ENCODE results near the gene KCNQ1. TPM values are rescaled to one million over a fixed set of nuclear protein-coding genes. Genes with fewer than 3 reads are reported as not detected.

The KCNQ1 gene
- total RNA-seq, 6 donors from 2014 or later, result 18.0 to 45.4 (median 32.7) TPM

DNA sequence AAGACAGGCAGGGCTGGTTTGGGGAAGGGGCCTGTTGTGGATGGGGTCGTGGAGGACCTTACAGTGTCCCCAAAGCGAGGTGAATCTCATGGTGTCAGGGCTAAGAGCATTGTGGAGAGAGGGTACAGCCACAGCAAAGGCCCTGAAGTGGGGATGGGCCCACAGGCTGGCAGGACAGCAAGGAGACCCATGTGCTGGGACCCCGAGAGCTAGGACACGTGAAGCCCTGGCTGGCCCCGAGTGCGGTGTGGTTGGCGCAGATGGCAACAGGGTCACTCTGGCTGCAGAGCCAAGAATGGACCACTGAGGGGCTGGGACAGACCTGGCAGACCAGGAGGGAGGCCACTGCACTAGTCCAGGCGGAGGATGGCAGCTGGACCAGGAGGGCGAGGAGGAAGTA lies 285.0 kb downstream of the KCNQ1 start:
- Histone ChIP-seq H3K27ac (no peak overlapping the region), H3K27me3 (no peaks in the 10 kb centered on the region), H3K4me1 (peaks cover 0 to 3% (median 0%) of the 10 kb centered on the region in 4 donors), H3K4me3 (no peak overlapping the region), H3K36me3 (no peaks in the 10 kb centered on the region), H3K9me3 (no peaks in the 10 kb centered on the region)
- no peak for ATAC-seq (ENCODE audit: low FRiP score in 2 of 2)
- TF ChIP-seq EP300 (IDR thresholded peaks at IDR 0.05) (no peak), POLR2A (IDR thresholded peaks at IDR 0.05) (no peak)
- TF ChIP-seq, protein P1, sequence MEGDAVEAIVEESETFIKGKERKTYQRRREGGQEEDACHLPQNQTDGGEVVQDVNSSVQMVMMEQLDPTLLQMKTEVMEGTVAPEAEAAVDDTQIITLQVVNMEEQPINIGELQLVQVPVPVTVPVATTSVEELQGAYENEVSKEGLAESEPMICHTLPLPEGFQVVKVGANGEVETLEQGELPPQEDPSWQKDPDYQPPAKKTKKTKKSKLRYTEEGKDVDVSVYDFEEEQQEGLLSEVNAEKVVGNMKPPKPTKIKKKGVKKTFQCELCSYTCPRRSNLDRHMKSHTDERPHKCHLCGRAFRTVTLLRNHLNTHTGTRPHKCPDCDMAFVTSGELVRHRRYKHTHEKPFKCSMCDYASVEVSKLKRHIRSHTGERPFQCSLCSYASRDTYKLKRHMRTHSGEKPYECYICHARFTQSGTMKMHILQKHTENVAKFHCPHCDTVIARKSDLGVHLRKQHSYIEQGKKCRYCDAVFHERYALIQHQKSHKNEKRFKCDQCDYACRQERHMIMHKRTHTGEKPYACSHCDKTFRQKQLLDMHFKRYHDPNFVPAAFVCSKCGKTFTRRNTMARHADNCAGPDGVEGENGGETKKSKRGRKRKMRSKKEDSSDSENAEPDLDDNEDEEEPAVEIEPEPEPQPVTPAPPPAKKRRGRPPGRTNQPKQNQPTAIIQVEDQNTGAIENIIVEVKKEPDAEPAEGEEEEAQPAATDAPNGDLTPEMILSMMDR (IDR thresholded peaks at IDR 0.05), result no peak
- DNase-seq, result peak in 1 of 2 donors; percentile 54
- WGBS, 2 donors, result 92 to 93% methylated on average over 9 of the region's 9 CpGs

DNA sequence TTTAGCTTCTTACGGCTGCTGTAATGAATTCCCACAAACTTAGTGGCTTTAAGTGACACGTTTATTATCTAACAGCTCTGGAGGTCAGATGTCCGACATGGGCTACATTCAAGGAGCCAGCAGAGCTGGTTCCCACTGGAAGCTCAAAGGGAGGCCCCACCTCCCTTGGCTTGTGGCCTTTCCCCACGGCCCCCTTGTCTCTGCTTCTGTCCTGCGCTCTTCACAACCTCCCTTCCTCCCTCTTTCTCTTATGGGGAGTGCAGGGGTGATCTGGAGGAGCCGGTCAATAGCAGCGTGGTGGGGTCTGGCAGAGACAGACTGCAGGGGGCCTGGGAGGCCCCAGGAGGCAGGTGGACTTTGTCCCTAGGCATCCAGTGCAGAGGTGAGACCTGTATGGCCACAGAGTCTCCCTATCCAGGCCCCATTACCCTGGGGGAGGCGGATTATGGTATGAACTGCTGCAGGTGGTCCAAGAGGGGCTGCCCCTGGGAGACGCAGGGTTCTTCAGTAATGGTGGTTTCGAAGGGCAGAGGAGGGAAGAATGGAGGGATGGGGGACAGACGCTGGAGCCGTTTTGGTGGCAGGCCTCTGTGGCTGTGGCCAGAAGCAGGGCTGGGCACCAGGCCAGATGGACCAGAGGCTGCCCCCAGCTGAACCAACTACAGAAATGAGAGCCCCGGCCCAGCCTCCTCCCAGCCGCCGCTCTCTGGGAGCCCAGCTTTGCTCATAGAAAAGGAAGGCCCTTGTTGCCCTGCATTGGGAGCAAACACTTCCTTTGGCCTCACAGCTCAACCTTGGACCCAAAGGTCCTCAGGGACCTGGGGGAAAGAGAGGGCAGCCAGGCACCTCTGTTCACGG lies 285.7 kb downstream of the KCNQ1 start:
- TF ChIP-seq, protein P1 (IDR thresholded peaks at IDR 0.05), result no peak
- no peak for TF ChIP-seq POLR2AphosphoS5 (IDR thresholded peaks at IDR 0.05)
- no peak overlapping the region for H3K27ac ChIP-seq

GRCh38 chr11:2731130-2732125 lies 286.6 kb downstream of the KCNQ1 start:
- no peaks in the 10 kb centered on the region for H3K9me3 ChIP-seq
- WGBS, 2 donors, result 91 to 93% methylated on average over 3 to 17 of the region's 28 CpGs
- DNase-seq, result peak in 1 of 2 donors; percentile 69
- H3K36me3 ChIP-seq, result no peaks in the 10 kb centered on the region
- no peak overlapping the region for H3K4me3 ChIP-seq
- H3K4me1 ChIP-seq, result no peaks in the 10 kb centered on the region
- no peak for ATAC-seq (ENCODE audit: low FRiP score in 2 of 2)
- TF ChIP-seq POLR2AphosphoS5 (IDR thresholded peaks at IDR 0.05) (no peak), POLR2A (IDR thresholded peaks at IDR 0.05) (no peak), EP300 (IDR thresholded peaks at IDR 0.05) (no peak)
- TF ChIP-seq, protein P1 (IDR thresholded peaks at IDR 0.05), result no peak
- H3K27me3 ChIP-seq, result no peaks in the 10 kb centered on the region
- H3K27ac ChIP-seq, result no peak overlapping the region

More for the DNA sequence above, 285.7 kb downstream of the KCNQ1 start:
- H3K4me1 ChIP-seq, result no peaks in the 10 kb centered on the region
- no peaks in the 10 kb centered on the region for H3K27me3 ChIP-seq
- H3K36me3 ChIP-seq, result no peaks in the 10 kb centered on the region
- DNase-seq (peak in 1 of 2 donors; percentile 52), ATAC-seq (ENCODE audit: low FRiP score in 2 of 2) (no peak)
- H3K4me3 ChIP-seq, result no peak overlapping the region
- 87 to 93% methylated on average over 12 to 13 of the region's 16 CpGs for WGBS, 2 donors
- H3K9me3 ChIP-seq, result no peaks in the 10 kb centered on the region

- TF ChIP-seq, protein P1 (IDR thresholded peaks at IDR 0.05), result no peak
- TF ChIP-seq POLR2AphosphoS5 (IDR thresholded peaks at IDR 0.05) (no peak), EP300 (IDR thresholded peaks at IDR 0.05) (no peak), POLR2A (IDR thresholded peaks at IDR 0.05) (no peak)
- WGBS, 2 donors, result 95% methylated on average over 24 to 32 of the region's 32 CpGs
- Histone ChIP-seq H3K27me3 (no peaks in the 10 kb centered on the region), H3K4me1 (no peaks in the 10 kb centered on the region), H3K36me3 (no peaks in the 10 kb centered on the region), H3K27ac (no peak overlapping the region), H3K9me3 (no peaks in the 10 kb centered on the region), H3K4me3 (no peak overlapping the region)
- ATAC-seq (ENCODE audit: low FRiP score in 2 of 2), result no peak
- DNase-seq, result peak in 1 of 2 donors; percentile 69
Observed at GRCh38 chr11:2732261-2732939, 287.6 kb downstream of the KCNQ1 start.

Data from upper lobe of left lung (tissue), 6 donors.